A172 (cell line): ENCODE results near the gene INAFM1. TPM values are rescaled to one million over a fixed set of nuclear protein-coding genes. Genes with fewer than 3 reads are reported as not detected.
A peak's percentile ranks its signal among the peaks of the same experiment; 100 is the strongest.

Experiments
- DNase-seq: peaks from one replicate; pipeline ENCODE4 v3.0.0-alpha.2; 2015; ENCODE audit warnings: low spot score
- total RNA-seq: library from RNA; depleted of rRNA; stranded (reverse); fragments of >200 nt; shearing (Covaris generic); gene quantifications from 2 replicates; pipeline ENCODE4 v1.2.3, GENCODE V29; 2014; rRNA removed

Gene INAFM1
- total RNA-seq, 1 experiment from 2014 or later: 0.41 TPM

DNA sequence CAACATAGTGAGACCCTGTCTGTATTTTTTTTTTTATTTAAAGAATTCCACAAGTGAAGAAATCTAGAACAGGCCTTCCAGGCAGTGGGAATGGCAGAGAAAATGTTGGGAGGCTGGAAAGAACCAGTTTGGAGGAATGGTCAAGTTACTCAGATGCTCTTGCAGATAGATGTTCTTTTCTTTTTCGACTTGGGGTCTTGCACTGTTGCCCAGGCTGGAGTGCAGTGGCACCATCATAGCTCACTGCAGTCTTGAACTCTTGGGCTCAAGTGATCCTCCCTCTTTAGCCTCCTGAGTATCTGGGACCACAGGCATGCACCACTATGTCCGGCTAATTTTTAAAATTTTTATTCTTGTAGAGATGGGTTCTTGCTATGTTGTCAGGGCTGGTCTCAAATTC is 35.6 kb downstream of the INAFM1 start:
- no peak for DNase-seq

DNA sequence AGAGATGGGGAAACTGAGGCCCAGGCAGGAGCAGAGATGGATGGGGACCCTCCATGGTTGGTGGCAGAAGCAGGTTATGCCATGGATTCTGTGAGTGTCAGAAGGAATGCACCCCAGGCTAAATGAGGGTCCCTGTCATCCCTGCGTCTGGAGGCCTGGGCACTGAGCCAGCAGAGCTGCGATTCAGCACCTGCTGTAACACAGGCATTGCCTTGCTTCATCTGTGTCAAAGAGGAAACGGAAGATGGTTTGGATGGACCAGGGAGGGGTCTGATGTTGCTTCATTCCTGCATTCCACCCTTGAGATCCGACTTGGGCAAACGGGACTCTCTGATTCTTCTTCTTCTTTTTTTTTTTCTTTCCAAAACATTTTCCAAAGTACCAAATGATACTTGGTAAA is 36.1 kb downstream of the INAFM1 start:
- no peak for DNase-seq

DNA sequence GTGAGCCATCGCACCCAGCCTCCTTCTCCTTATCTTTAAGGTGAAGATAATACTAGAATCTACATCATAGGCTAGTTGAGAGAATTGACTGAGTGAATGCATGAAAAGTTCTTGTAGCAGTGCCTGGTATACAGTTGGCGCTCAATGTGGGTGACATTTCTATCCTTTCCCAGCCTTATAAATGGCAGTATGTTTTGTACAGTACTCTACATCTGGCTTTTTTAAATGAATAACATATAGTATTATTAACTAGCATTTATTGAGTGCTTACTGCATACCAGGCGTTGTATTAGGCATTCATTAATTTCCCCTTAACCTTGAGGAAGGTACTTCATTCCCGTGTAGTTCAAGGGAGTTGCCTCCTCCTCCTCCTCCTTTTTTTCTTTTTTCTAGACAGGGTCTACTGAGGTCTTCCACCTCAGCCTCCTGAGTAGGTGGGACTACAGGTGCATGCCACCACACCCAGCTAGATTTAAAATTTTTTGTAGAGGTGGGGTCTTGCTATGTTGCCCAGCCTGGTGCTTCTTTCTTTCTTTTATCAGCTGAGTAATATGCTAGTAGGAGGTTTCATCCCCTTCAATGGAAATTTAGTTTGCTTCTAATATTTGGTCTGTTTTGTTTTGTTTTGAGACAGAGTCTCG is 37.8 kb downstream of the INAFM1 start:
- DNase-seq: no peak

DNA sequence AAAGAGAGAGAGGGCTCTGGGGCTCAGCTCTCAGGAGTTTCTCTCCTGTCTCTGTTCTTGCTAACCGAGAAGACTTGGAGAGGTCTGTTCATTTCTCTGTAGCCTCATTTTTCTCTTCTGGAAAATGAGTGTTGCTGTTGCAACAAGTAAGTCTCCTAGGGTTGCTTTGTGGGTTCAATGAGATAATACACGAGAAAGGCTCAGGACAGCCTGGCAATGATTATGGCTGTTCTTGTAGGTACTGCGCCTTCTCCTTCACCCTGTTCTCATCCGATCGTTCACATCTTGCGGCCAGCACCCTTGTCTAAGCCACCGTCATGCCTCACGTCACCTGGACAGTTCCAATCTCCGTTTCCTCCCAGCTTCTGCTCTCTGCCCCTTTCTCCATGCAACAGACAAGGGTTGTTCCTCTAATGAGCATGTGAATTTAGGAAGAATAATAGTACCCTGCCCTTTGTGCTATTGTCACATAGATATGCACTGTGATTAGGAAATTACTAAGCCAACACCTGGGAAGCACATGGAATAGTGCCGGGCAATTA is 39.1 kb downstream of the INAFM1 start:
- no peak for DNase-seq

DNA sequence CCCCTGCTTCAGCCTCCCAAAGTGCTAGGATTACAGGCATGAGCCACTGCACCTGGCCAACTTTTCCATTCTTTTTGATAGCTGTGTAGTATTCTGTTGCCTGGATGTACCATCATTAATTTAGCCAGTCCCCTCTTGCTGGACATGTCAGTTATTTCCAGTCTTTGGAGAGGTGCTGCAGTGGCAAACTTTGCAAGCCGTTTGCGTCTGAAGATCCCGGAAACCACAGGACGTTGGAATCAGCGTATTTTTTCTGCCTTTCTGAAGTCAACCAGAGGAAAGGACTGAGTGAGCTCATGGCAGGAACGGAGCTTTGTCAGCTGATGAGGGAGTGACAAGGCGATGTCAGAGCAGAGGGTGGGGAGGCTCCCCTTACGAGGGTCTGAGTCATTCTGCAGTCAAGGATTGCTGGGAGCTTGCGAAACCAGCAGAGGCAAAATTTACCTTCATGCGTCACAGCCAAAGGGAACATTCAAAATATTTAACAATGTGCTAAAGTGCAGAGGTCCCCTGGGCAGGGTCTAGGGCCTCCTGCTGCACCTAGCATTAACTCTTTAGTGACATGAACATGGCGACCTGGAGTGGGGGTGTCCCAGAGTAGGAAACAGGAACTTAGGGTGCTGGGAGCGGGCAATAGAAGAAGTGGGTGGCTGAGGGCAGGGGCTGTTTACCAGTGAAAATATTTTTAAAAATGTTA is 40.6 kb downstream of the INAFM1 start:
- DNase-seq: peak; percentile 91

- DNase-seq: no peak
Observed at GRCh38 chr19:47316513-47316912, 41.8 kb downstream of the INAFM1 start.

GRCh38 chr19:47319923-47320871 is 45.5 kb downstream of the INAFM1 start:
- DNase-seq: no peak

DNA sequence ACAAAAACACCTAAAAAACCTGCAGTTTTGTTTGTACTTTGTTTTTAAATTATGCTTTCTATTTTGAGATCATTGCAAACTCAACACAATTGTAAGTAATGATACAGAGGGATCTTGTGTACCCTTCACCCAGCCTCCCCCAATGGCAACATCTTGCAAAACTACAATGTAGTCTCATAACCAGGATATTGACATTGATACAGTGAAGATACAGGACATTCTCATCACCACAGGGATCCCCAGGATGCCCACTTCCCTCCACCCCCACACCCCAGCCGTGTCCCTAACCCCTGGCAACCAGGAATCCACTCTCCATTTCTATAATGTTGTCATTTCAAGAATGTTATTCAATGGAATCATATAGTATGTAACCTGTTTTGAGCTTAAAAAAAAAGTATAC is 46.9 kb downstream of the INAFM1 start:
- DNase-seq: no peak

DNA sequence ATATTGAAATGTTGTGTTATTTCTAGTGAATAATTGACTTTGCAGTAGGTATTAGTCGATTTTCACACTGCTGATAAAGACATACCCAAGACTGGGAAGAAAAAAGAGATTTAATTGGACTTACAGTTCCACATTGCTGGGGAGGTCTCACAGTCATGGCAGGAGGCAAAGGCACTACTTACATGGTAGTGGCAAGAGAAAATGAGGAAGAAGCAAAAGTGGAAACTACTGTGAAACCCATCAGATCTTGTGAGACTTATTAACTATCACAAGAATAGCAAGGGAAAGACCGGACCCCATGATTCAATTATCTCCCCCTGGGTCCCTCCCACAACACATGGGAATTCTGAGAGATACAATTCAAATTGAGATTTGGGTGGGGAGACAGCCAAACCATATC is 47.4 kb downstream of the INAFM1 start:
- DNase-seq: no peak

DNA sequence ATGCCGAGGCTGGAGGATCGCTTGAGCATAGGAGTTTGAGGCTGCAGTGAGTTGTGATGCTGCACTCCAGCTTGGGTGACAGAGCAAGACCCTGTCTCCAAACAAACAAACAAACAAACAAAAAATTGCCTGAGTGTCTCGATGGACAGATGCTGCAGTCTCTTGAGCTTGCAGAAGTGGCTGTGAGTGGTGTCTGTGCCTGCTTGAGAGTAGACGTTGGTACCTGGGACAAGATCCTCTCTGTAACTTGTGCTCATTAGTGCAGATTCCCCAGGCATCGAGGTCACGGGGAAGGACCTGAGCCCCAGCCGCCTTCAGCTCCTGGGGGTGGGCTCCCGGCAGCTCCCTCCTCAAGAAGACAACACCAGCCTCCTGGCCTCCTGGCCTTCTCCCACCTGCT is 48.7 kb downstream of the INAFM1 start:
- no peak for DNase-seq

- no peak for DNase-seq
Observed at GRCh38 chr19:47323872-47324271, 49.2 kb downstream of the INAFM1 start.

- DNase-seq: no peak
Observed at GRCh38 chr19:47324502-47324901, 49.8 kb downstream of the INAFM1 start.

Other genes with a start within 250 kb of the INAFM1 start
- gene TMEM160, start 226.3 kb upstream of the INAFM1 start, total RNA-seq: 36.3 and 45.9 TPM in 2 replicates
- gene ZC3H4, start 161.1 kb upstream of the INAFM1 start, total RNA-seq: 10.1 and 13.1 TPM in 2 replicates
- 179 and 185 TPM in 2 replicates for gene SAE1, start 144.1 kb upstream of the INAFM1 start, total RNA-seq
- gene BBC3, start 43.7 kb upstream of the INAFM1 start, total RNA-seq: 5.7 and 7.6 TPM in 2 replicates
- gene CCDC9, start 18.4 kb upstream of the INAFM1 start, total RNA-seq: 2.6 and 3.7 TPM in 2 replicates
- not detected in 2 replicates for gene C5AR1, start 35.0 kb downstream of the INAFM1 start, total RNA-seq
- 0.55 TPM in 1 of 2 replicates, not detected in the other for gene C5AR2, start 57.3 kb downstream of the INAFM1 start, total RNA-seq
- 7.5 and 10.4 TPM in 2 replicates for gene DHX34, start 74.4 kb downstream of the INAFM1 start, total RNA-seq
- 27.5 and 31.9 TPM in 2 replicates for gene MEIS3, start 144.6 kb downstream of the INAFM1 start, total RNA-seq
- gene SLC8A2, start 197.0 kb downstream of the INAFM1 start, total RNA-seq: not detected in 2 replicates
- 3.0 and 4.2 TPM in 2 replicates for gene KPTN, start 209.3 kb downstream of the INAFM1 start, total RNA-seq
- 70.1 and 91.7 TPM in 2 replicates for gene NAPA, start 240.2 kb downstream of the INAFM1 start, total RNA-seq